GDM1 (cell line): ENCODE measurements around the gene TOM1L2.
A peak's percentile ranks its signal among the peaks of the same experiment; 100 is the strongest.
"Not testable (repeated sequence)": the region's sequence is repeated elsewhere in the genome, so short reads cannot be mapped to it uniquely, and the experiment has no call there.

Experiments
- DNase-seq: peaks from one replicate; lab custom pipeline; 2025; lab: John Stamatoyannopoulos, UW

The TOM1L2 gene

GRCh38 chr17:17924131-17924856 is 47.9 kb downstream of the TOM1L2 start:
- no peak for DNase-seq

GRCh38 chr17:17922070-17922614 is 50.1 kb downstream of the TOM1L2 start:
- DNase-seq = no peak

- no peak for DNase-seq
These were observed 50.8 kb downstream of the TOM1L2 start for GRCh38 chr17:17921192-17922069.

GRCh38 chr17:17919169-17920107 is 52.8 kb downstream of the TOM1L2 start:
- peak; percentile 70 for DNase-seq

DNA sequence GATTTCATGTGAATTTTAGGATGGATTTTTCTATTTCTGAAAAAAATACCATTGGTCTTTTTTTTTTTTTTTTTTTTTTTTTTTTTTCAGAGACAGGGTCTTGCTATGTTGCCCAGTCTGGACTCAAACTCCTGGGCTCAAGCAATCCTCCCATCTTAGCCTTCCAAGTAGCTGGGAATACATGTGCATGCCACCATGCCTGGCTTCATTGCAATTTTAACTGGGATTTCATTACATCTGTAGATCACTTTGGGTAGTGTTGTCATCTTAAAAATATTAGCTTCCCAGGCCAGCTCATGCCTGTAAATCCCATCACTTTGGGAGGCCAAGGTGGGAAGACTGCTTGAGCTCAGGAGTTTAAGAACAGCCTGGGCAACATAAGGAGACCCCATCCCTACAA is 54.8 kb downstream of the TOM1L2 start:
- no peak for DNase-seq

DNA sequence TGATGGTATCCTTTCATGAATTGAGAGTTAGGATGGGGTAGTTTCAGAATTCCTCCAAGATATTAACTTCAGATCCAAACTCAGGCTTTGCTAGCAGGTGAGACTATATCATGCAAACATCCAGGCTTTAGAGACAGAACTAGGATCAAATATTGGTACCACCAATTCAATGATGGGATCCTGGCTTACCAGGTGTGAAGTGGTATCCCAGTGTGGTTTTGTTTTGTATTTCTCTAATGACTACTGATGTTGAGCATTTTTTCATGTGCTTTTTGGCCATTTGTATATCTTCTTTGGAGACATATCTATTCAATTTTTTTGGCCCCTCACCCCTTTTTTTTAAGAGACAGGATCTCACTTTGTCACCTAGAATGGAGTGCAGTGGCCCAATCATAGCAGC is 57.0 kb downstream of the TOM1L2 start:
- DNase-seq = no peak

GRCh38 chr17:17913695-17914332 is 58.4 kb downstream of the TOM1L2 start:
- DNase-seq = peak; percentile 24

DNA sequence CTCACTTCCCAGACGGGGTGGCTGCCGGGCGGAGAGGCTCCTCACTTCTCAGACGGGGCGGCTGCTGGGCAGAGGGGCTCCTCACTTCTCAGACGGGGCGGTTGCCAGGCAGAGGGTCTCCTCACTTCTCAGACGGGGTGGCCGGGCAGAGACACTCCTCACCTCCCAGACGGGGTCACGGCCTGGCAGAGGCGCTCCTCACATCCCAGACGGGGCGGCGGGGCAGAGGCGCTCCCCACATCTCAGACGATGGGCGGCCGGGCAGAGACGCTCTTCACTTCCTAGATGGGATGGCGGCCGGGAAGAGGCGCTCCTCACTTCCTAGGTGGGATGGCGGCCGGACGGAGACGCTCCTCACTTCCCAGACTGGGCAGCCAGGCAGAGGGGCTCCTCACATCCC is 59.9 kb downstream of the TOM1L2 start:
- DNase-seq = not testable (repeated sequence)

GRCh38 chr17:17911001-17911613 is 61.1 kb downstream of the TOM1L2 start:
- no peak for DNase-seq

GRCh38 chr17:17910060-17910459 is 62.1 kb downstream of the TOM1L2 start:
- DNase-seq = no peak

GRCh38 chr17:17909078-17909477 is 63.1 kb downstream of the TOM1L2 start:
- DNase-seq = no peak

DNA sequence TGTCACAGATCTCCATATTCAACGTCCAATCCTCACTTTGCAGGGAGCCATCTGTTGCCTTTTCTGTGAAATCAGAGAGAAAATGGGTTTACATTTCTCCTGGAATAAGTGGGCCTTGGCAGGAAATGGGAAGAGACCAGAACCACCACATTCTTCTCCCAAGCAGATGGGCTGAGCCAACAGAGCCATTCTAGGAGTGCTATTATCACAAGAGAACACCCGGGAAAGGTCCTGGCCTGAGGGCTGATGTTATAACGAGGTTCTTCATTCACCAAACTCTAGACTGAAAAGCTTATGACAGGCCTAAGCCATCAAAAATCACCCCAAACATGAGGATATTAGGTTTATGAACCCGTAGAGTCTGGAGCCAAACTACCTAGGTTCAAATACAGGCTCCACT is 64.7 kb downstream of the TOM1L2 start:
- DNase-seq = no peak

DNA sequence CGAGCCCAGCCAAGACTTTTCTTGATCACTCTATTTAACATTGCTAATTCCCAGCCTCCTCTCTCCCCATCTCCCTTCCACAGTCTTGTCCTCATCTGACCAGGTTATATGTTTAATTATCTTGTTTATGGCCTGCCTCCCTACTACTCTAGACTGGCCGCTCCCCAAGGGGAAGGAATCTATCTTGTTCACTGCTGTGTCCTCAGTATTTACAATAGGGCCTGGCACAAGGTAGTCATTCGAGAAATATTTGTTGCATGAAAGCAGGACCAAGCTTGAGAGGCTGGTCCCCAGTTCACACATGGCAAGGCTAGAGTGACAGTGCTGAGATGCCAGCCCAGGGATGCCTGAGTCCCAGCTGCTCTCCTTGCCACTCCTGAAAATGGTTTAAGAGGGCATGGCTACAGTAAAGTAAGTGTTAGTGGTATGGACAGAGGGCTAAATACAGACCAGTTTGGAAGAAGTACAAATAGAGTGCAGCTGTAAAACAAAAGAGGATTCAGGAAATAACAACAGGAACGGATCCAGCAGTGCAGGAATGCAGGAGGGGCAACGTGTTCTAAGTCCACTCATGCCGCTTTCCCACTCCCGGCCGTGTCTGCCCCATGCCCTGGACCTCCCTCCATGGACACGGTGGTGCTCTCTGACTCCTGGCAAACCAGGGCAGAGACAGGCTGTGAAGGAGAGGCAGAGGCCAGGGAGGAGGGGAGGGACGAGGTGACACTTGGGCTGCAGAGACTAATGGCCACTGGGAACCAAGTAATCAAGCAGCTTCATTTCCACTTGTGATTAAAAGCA is 65.6 kb downstream of the TOM1L2 start:
- no peak for DNase-seq

- DNase-seq = no peak
These were observed 67.2 kb downstream of the TOM1L2 start for GRCh38 chr17:17905036-17905320.

DNA sequence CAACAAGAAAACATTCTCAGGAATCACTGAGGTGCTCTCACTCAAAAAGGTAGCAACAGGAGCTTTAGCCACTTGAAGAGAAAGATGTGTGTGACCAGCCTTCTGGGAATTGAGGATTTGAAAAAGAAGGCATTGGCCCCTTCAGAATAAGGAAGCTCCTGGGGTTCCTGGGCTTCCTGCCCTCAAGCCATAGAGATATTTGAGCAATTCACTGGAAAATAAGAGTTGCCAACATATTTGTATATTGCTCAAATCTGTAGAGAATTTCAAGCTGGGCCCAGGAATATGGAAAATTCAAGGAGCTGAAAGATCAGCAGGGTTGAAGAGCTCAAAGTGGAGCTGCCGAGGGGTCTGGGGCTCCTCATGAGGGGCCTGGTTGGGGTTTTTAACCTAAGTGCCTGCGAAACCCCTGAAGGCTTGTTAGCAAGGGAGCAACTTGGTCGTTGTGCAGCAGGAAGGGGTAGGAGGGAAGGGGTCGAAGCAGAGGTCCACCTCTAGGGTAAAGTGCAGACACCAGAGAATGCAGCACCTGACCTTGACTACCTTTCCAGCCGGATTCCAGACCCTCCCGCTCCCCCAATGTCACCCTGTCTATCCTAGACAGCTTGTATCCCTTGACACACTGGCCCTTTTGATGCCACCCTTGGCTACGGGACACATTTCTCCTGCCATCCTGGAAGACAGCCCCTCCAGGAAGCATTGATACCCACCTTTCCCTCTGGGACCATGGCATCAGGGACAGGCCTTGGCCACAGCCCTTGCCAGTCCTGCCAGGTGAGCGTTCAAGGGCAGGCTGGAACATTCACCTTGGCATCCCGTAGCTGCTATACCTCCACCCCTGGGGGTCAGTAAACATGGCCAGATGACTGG is 67.8 kb downstream of the TOM1L2 start:
- no peak for DNase-seq

DNA sequence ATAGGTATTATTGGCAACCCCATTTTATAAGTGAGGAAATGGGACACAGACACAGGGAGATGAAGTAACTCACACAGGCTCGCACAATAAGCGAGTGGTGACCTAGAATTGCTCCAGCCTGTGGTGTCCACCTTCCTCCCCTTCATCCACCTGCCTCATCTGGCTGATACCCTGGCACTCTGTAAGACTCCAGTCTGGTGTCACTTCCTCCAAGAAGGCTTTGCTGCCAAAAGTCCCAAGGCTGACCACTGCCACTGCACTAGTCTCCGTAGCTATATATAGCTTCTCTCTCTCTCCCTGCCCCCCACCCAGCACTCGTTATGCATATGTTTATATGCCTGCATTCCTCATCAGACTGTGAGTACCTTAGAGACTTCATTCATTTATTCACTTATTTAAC is 69.3 kb downstream of the TOM1L2 start:
- no peak for DNase-seq

- no peak for DNase-seq
These were observed 69.8 kb downstream of the TOM1L2 start for GRCh38 chr17:17902376-17902775.

DNA sequence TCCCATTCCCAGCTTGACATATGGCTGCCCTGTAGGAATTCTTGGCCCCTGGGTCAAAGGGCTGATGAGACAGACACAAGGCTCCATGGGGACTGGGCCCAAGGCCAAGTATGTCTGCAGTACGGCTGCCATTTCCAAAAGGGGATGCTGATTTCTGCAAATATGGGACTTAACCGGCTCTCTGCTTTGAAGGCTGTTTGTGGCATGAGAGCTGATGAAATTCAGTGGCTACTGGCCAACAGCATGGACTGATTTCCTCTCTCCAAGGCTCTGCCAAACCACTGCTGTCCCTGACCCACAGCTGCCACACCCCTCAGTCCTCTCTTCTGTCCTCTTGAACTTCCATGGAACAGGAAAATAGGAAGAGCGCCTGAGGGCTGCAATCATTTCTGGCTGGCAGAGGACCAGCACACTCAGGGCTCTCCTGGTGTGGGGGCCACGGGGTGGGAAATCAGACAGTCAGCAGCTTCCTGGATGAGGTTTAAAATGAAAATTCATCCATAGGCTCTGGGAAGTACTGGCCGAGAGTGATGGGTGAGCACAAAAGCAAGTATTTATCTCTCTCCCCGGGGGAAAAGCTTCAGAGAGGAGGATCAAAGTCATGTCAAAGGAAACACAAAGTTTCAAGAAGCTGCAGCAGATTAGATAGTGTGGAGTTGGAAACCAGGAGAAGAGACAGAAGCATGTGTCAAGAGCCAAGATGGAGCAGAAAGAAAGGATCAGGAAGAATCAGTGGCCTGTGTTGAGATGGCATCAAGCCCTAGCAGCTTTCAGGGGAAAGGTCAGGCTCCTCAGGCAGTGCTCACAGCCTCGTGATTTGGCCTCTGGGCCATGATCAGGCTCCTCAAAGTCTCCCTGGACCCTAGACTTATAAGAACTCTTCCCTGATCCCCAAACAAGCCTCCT is 71.3 kb downstream of the TOM1L2 start:
- no peak for DNase-seq
